Gastrocnemius medialis (tissue), 4 donors: ENCODE data around the gene KMT2B. TPM values are rescaled to one million over a fixed set of nuclear protein-coding genes. Genes with fewer than 3 reads are reported as not detected.

Experiments used
- ATAC-seq, 2 donors: fragments of 150-250 bp; one replicate each; pipeline ENCODE4 v1.9.1; 2016
- DNase-seq, 2 donors: peaks; one replicate each; pipeline ENCODE4 v3.0.0-alpha.2; 2019
- H3K27ac ChIP-seq, 4 donors: fragments of 200-600 bp; sonication (generic); 1 replicate in 1 of 4; 2 replicates in 3 of 4; pipeline ENCODE4 v1.5.1; 2016 to 2018; ENCODE audit warnings: mild to moderate bottlenecking in 2 of 4, moderate library complexity in 1 of 4
- H3K27me3 ChIP-seq, 3 donors: fragments of 200-600 bp; sonication (generic) in 2 of 3; 1 replicate in 1 of 3; 2 replicates in 2 of 3; pipeline versions ENCODE4 v1.5.1 to v1.6.0; 2016 to 2019; ENCODE audit warnings: mild to moderate bottlenecking in 1 of 3, moderate library complexity in 1 of 3
- H3K36me3 ChIP-seq, 2 donors: fragments of 200-600 bp; sonication (generic) in 1 of 2; one replicate each; pipeline ENCODE4 v1.5.1; 2017 to 2018
- H3K4me1 ChIP-seq, 2 donors: fragments of 200-600 bp; sonication (generic) in 1 of 2; one replicate each; pipeline ENCODE4 v1.5.1; 2016 to 2017; ENCODE audit warnings: mild to moderate bottlenecking in 2 of 2
- H3K4me3 ChIP-seq, 4 donors: fragments of 200-600 bp; sonication (generic) in 3 of 4; 1 replicate in 1 of 4; 2 replicates in 3 of 4; pipeline ENCODE4 v1.5.1; 2016 to 2019; ENCODE audit warnings: mild to moderate bottlenecking in 2 of 4
- H3K9me3 ChIP-seq, 3 donors: fragments of 200-600 bp; sonication (generic) in 2 of 3; 1 replicate in 1 of 3; 2 replicates in 2 of 3; pipeline ENCODE4 v1.5.1; 2016 to 2019
- CTCF ChIP-seq, 5 experiments: fragments of 450-650 bp in 3 of 5; fragments of 200-600 bp in 2 of 5; sonication (generic) in 2 of 5; IDR thresholded peaks in 4 of 5; conservative IDR thresholded peaks in 1 of 5; 1 replicate in 4 of 5; 2 replicates in 1 of 5; pipeline ENCODE4 v1.5.1; 2016 to 2019; ENCODE audit warnings: antibody characterized with exemption in 5 of 5, mild to moderate bottlenecking in 3 of 5, moderate library complexity in 3 of 5
- POLR2A ChIP-seq, 2 donors: fragments of 450-650 bp; IDR thresholded peaks; one replicate each; pipeline ENCODE4 v1.6.1; 2017; ENCODE audit warnings: antibody characterized with exemption in 2 of 2, mild to moderate bottlenecking in 2 of 2, moderate library complexity in 2 of 2
- in situ Hi-C, 4 donors: fragments of 200-750 bp; cut with MboI; loops; one replicate each; pipeline versions ENCODE4 v1.15.0 to v1.8.0; 2017; ENCODE audit warnings: low sequenced_read_pairs in 4 of 4
- intact Hi-C: fragments of 100-400 bp; cut with DNase I; formaldehyde crosslinking; loops from one replicate; pipeline ENCODE4 v1.15.1; 2023; ENCODE audit warnings: low total_unique reads
- total RNA-seq, 4 donors: library from RNA; depleted of rRNA; stranded (reverse); fragments of >200 nt; gene quantifications; one replicate each; pipeline versions ENCODE4 v1.1.0 to v1.2.3, GENCODE V29; 2016

KMT2B gene
- total RNA-seq, 4 donors from 2014 or later: 9.3 to 39.0 (median 16.8) TPM

- H3K27me3 ChIP-seq: peaks cover 0 to 2% (median 0%) of the 10 kb centered on the region in 3 donors
- in situ Hi-C loops: no loop called here
These were observed 25.8 kb upstream of the KMT2B start for GRCh38 chr19:35692010-35692409.

DNA sequence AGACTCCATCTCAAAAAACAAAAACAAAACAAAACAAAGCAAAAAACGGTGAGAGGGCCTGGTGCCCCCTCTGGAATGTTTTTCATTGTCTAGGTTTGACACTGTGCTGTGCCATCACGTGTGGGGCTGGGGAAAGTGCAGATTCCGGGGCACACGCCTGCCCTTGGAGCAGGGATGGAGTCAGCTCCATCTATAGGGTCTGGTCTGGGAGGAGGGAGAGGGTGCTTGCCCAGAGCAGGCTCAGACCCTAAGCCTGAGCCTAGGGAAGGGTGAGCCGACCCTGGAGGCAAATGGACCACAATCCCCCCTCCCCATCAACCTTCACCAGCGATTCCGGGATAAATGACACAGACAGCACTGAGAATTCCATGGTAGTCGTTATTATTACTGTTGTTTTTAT lies 24.4 kb upstream of the KMT2B start:
- no peak overlapping the region for H3K4me3 ChIP-seq
- H3K4me1 ChIP-seq: no peaks in the 10 kb centered on the region
- TF ChIP-seq POLR2A (IDR thresholded peaks at IDR 0.05) (no peak), CTCF (IDR thresholded peaks at IDR 0.05 in 4 of 5, conservative IDR thresholded peaks at IDR 0.05 in 1 of 5) (no peak)
- in situ Hi-C loops: no loop called here
- no peak for DNase-seq
- H3K27me3 ChIP-seq: peaks cover 0 to 2% (median 0%) of the 10 kb centered on the region in 3 donors
- intact Hi-C loops: loop anchor here (1.0 to 2.0 kb wide), 3 partner anchors 24 to 238 kb away; no protein-coding TSS in a partner anchor
- H3K27ac ChIP-seq: no peak overlapping the region
- H3K36me3 ChIP-seq: no peaks in the 10 kb centered on the region
- peak in 1 of 2 donors; percentile 20 for ATAC-seq
- H3K9me3 ChIP-seq: no peaks in the 10 kb centered on the region

More at GRCh38 chr19:35692010-35692409, 25.8 kb upstream of the KMT2B start:
- Histone ChIP-seq H3K36me3 (no peaks in the 10 kb centered on the region), H3K27ac (no peak overlapping the region), H3K4me3 (no peak overlapping the region), H3K4me1 (no peaks in the 10 kb centered on the region), H3K9me3 (no peaks in the 10 kb centered on the region)
- intact Hi-C loops: loop anchor here (2.0 kb wide), 1 partner anchor 47 kb away; no protein-coding TSS in a partner anchor
- no peak for ATAC-seq
- no peak for DNase-seq
- no peak for TF ChIP-seq CTCF (IDR thresholded peaks at IDR 0.05 in 4 of 5, conservative IDR thresholded peaks at IDR 0.05 in 1 of 5)
- no peak for TF ChIP-seq POLR2A (IDR thresholded peaks at IDR 0.05)

GRCh38 chr19:35693835-35694599 lies 23.8 kb upstream of the KMT2B start:
- ATAC-seq: peak; percentile 100
- Histone ChIP-seq H3K27me3 (peaks cover 0 to 2% (median 0%) of the 10 kb centered on the region in 3 donors), H3K27ac (no peak overlapping the region), H3K36me3 (no peaks in the 10 kb centered on the region), H3K4me3 (no peak overlapping the region), H3K9me3 (no peaks in the 10 kb centered on the region), H3K4me1 (no peaks in the 10 kb centered on the region)
- TF ChIP-seq CTCF (IDR thresholded peaks at IDR 0.05 in 4 of 5, conservative IDR thresholded peaks at IDR 0.05 in 1 of 5): peak; percentile 94 to 98 (median 97)
- TF ChIP-seq POLR2A (IDR thresholded peaks at IDR 0.05): no peak
- intact Hi-C loops: loop anchor here (1.0 to 2.0 kb wide), 3 partner anchors 23 to 237 kb away; no protein-coding TSS in a partner anchor
- in situ Hi-C loops: no loop called here
- DNase-seq: peak; percentile 71 to 86

DNA sequence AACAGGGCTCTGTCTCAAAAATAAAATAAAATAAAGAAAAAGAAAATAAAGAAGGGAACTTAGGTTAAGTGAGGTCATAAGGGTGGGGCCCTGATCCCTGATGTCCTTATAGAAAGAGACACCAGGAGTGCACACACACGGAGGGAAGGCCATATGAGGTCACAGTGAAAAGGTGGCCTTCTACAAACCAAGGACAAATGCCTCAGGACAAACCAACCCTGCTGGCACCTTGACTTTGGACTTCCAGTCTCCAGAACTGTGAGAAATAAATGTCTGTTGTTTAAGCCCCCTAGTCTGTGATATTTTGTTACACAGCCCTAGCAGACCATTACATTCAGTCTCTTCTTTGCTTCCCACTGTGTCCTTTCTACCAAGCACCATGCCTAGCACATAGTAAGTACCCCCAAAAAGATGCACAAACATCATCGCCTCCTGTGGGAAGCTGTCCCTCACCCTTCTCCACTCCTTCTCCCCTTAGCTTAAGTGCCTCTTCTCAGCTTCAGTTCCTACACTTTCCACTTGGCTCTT lies 21.8 kb upstream of the KMT2B start:
- ATAC-seq (no peak), DNase-seq (no peak)
- intact Hi-C loops (no loop called here), in situ Hi-C loops (no loop called here)
- TF ChIP-seq CTCF (IDR thresholded peaks at IDR 0.05 in 4 of 5, conservative IDR thresholded peaks at IDR 0.05 in 1 of 5) (no peak), POLR2A (IDR thresholded peaks at IDR 0.05) (no peak)
- Histone ChIP-seq H3K4me1 (no peaks in the 10 kb centered on the region), H3K9me3 (no peaks in the 10 kb centered on the region), H3K36me3 (no peaks in the 10 kb centered on the region), H3K27me3 (no peaks in the 10 kb centered on the region), H3K4me3 (no peak overlapping the region), H3K27ac (no peak overlapping the region)
